Putamen (tissue), 1 donor: ENCODE results near the gene NOTUM.
"Not testable (repeated sequence)": the region's sequence is repeated elsewhere in the genome, so short reads cannot be mapped to it uniquely, and the experiment has no call there.

Experiments used
- DNase-seq: peaks from one replicate; pipeline ENCODE4 v3.0.0-alpha.2; 2016; ENCODE audit warnings: low spot score

NOTUM gene

DNA sequence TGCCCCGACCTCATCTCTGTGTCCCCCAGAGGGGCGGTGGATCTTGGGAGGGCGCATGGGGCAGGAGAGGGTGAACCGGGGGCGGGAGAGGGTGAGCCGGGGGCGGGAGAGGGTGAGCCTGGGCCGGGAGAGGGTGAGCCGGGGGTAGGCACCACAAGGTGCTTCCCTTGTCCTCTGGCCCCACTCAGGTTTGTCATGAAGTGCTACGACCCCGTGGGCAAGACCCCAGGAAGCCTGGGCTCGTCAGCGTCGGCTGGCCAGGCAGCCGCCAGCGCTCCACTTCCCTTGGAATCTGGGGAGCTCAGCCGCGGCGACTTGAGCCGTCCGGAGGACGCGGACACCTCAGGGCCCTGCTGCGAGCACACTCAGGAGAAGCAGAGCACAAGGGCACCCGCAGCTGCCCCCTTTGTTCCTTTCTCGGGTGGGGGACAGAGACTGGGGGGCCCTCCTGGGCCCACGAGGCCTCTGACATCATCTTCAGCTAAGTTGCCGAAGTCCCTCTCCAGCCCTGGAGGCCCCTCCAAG, 35.3 kb upstream of the NOTUM start:
- no peak for DNase-seq

DNA sequence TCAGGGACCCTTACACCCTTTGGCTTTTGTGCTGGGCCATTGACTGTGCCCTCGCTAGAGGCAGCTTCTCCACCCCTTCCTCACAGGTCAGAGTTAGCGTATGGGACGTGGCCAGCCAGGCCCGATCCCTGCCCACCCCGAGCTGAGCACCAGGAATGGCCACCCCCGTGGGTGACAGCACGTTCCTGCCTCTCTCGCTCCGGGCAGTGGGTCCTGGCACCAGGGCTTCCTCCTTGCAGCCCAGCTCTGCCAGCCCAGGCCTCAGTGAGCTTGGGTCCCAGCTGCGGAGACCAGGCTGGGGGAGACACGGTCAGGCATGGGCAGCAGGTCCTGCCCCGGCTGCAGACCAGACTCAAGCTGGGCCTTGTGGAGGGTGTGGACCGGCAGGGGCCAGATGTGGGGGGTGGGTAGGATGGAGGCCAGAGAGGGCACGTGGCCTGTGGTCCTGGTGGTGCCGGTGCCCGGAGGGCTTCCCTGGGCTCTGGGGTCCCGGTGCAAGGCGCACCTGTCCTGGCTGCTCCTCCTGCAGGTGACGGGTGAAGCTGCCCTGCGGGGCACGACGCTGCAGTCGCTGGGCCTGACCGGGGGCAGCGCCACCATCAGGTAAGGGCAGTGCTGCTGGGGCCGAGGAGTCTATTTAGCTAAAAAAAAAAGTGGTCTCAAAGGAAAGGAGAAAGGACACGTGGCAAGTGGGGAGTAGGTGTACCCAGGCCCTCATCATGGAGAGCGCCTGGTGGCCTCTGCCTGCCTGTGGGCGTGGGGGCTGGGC, 34.7 kb upstream of the NOTUM start:
- no peak for DNase-seq

DNA sequence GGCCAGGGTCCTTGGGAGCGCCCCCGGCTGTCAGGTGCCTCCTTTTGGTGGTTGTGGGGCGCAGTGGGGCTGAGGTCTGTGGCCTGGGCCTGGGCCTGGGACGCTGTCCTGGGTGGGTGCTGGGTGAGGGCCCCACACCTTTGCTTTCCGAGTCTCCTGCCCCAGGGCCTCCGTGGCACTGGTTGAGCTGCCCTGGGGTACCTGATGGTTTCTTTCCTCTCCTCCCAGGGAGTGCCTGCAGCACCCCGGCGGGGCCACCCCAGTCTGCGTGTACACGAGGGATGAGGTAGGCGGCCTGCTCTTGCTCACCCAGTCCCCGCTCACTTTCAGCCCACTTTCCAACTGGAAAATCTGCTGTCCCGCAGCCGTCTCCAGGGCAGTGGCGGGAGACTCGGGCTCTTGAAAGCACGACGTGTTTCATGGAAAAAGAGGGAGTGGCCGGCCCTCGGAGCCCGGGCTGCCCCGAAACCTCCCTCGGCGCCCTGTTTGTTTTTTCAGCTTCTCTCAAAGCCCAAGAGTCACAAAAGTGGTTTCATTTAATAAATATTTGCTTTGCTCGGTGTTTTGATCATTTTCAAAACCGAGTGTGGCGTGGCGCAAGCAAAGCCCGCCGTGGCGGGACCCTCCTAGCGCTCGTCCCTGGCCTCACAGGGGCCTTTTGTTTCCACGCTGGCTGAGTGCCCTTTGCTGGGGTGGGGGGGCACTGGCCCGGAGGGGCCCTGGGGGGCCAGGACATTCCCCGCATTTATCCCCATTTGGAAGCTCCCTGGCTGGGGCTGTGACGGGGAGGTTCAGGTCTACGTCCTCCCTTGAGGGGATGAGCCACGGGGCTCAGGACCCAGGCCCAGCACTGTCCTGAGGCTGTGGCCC, 33.8 kb upstream of the NOTUM start:
- no peak for DNase-seq

DNA sequence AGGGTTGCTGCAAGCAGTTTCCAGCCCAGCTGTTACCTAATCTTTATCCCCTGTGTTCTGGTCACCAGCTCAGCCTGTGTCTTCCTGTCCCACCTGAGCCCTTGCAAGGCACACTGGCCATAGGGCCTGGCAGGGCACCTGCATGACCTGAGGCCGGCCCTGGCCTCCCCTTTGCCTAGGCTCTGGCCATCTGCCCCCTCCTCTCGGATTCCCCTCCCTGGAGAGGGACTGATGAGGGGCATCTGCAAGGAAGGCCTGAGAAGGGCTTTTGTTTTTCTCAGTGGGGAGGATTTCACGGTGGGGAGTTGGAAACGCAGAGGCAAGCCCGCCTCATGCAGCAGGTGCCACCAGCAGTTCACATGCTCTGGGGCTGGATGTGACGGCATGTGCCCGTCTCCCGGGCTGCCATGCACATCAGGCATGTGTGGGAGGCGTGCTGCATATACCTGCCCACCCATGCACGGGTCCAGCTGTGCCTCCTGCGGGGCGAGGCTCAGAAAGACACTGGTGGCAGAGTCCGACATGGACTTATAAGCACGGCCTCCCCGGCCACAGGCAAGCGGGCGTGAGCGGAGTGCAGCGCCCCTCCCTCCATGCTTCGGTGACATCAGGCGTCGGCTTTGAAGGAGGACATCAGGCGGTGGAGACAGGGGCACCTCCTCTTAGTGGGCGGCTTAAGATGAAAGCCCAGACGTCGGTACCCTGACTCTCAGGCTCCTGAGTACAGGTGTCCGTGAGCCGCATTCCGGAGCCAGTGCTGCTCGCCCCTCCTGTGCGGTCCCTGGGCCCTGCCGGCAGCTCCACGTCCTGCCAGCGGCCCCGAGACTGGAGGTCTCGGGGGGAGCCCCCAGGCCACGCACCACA, 33.0 kb upstream of the NOTUM start:
- DNase-seq: no peak

DNA sequence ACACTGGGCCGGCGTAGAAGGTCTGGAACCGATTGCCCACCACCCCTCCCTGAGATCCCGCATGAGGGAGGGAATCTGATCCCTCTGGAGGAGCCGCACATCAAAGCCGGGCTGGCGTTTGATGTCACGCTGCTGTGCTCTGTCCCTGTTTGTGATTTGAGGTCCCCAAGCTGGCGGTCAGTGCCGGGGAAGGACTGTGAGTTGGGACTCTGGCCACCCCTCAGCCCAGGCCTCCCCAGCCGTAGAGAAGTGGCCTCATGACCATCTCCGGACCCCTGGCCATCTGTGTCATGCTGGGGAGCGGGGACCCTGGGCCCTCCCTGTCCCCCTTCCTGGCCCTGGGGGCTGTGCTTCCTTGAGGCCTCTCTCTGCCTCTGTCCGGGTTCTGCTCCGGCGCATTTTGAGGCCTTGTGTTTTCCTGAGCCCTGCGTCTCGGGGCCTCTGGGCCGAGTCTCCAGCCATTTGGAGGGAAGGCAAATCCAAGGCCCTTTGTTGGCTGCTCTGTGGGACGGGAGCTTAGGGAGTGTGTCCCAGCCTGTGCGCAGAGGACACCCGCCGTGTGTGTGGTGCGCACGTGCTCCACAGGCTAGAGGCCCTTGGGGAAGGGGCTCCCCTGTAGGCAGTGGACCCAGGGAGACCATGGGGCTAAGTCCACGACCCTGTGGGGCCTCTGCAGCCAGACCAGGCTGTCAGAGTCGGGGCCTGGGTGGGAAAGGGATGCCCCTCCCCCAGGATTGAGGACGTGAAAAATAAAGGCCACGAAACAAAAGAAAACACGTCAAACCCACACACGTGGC, 31.5 kb upstream of the NOTUM start:
- DNase-seq: no peak

DNA sequence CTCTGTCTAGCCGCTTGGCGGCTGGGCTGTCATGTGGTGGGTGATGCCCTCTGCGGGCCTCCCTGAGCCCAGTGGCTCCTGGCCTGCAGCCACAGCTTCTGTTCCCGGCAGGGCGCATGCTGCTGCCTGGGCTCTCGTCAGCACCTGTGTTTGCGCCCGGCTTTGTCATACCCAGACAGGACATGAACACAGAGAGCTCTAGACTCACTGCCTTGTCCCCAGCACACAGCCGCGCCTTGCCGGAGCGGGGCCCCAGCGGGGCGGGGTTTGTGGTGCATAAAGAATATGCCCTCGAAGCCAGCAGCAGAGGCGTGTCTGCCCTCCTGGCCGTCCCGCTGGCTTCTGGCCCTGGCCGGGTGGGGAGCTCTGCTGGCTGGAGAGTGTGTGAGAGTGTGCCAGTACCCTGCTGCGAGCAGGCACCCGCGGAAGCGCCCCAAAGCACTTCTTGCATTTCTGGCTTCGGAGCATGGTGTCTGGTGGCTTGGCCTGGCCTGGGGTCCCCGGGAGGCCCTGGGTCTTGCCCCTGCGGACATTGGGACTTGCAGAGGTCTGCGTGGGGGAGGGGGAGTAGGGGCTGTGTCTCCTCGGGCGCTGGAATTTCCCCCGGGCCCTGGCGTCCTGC, 30.8 kb upstream of the NOTUM start:
- peak; percentile 63 for DNase-seq

DNA sequence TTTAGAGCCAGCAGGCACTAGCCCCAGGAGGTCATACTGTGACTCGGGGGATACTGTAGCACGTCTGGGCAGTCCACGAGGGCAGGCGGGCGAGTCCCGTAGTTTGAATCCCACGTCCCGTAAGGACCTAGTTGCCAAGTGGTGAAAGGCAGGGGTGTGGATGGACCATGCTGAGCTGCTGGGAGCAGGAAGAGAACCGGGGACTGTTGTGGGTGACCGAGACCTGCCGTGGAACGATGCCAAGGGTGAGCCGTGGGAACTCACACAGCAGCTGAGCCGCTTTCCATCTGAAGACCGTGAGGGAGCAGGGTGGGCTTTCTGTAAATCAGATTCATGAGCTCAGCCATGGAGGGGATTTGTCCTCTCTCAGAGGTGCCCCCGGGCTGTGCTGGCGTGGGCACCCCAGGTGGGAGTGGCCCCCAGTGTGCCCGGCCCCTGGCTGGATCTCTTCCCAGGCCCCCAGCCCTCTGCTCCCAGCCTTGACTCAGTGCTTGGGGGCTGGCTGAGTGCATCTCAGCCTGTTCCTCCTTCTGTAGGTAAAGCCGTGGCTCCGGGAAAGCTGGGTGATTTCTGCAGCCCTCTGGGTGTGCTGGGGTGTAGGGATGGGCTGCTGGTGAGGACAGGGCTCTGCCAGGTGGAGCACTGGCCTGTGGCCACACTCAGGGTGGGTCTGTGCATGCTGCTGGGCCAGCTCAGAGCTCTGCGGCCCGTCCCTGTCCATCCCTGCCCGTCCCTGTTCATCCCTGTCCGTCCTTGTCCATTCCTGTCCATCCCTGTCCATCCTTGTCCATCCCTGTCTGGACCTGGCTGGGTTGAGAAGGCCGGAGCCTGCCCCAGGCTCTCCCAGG, 30.1 kb upstream of the NOTUM start:
- no peak for DNase-seq

DNA sequence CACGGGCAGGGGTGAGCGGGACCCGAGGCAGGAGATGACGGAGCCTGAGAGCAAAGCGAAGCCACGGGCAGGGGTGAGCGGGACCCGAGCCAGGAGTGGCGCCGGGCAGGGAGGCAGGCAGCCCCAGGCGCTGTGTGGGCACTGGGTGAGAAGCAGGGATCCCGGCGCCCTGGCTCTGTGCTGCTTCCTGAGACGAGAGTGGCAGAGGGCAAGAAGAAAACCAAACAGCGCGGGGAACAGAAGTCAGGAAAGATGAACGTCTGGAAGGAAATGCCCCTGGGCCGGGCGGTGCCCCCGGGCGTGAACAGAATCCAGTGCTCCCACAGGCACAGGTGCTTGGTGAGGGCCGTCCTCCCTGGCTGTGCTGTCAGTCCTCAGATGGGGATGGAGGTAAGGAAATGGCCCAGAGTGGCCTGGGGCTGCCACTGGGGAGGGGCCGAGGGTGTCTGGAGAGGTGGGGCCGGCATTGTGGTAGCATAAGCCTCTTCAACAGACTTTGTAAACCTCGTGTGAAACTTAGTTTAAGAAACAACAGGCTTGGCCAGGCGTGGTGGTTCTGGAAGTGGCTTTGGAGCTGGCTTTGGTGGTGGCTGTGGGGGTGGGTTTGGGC, 26.3 kb upstream of the NOTUM start:
- DNase-seq: no peak

DNA sequence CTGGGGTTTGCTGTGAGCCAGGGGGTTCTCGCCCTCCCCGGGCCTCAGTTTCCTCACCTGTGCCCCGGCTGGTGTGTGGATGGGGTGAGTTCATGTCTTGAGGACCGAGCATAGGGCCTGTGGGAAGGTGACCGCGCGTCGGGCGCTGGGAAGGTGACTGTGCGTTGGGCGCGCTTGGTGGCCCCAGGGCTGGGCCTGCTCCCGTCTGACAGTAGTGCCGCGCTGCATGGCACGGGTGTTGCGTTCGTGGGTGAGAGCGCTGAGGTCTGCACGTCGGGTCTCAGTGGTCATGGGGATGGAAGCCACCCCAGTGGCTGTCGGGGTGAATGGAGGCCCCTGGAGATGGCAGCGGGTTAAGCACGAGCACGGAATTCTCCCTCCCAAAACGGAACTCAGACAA, 25.6 kb upstream of the NOTUM start:
- DNase-seq: no peak

DNA sequence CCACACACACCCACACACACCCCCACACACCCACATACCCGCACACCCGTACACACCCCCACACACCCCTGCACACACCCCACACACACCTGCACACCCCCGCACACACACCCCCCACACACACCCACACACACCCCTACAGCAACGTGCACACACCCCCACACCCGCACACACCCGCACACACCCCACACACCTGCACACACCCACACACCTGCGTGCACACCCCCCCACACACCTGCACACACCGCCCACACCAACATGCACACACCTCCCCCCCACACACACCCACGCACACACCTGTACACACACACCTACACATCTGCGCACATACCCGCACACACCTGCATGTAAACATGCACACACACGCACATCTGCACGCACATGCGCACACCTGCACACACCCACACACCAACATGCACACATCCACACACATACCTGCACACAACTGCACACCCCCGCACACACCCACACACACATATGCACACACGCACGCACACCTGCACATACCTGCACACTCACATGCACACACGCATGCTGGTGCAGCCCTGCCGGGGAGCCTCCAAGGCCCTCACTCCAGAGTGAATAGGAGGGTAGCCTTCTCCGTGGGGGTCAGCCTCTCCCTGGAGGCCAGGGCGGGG, 23.9 kb upstream of the NOTUM start:
- no peak for DNase-seq

DNA sequence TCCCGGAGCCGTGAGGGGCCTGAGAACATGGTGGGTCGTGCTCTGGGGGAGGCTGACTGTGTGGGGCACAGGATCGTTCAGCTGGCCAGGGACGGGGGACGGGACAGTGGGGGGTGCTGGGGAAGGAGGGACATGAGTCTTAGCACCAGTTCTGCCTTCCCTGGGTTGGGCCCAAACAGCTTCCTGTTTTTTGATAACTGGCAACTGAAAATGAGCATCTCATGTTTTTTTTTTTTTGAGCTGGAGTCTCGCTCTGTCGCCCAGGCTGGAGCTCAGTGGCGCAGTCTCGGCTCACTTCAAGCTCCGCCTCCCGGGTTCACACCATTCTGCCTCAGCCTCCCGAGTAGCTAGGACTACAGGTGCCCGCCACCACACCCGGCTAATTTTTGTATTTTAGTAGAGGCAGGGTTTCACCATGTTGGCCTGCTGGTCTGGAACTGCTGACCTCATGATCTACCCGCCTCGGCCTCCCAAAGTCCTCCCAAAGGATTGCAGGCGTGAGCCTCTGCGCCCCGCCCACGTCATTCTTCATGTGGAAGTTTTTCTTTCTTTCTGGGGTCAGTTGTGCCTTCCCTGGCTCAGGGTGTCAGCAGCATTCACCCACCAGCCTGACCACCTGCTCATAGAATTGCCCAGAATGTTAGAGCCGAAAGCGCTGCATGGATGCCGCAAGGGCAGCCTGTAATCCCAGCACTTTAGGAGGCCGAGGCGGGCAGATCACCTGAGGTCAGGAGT, 22.8 kb upstream of the NOTUM start:
- DNase-seq: no peak

DNA sequence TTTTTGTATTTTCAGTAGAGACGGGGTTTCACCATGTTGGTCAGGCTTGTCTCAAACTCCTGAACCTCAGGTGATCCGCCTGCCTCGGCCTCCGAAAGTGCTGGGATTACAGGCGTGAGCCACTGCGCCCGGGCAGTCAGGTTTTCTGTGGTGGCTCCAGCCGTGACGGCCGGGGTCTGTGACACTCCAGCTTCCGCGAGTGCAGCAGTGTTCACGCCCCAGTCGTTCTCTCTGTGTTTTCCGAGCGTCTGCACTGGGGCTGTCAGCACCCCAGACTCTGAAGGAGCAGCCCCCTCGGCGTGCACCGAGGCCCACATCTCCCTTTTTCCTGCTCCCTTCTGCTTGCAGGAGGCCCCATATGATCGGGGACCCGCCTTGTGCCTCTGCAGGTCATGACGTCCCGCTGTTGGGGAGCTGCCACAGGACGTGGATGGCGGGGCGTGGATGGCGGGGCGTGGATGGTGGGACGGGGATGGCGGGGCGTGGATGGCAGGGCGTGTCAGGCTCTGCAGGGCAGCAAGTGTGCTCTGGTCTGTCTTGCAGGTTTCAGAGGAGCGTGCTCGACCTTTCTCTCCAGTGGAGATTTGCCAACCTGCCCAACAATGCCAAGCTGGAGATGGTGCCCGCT, 22.1 kb upstream of the NOTUM start:
- no peak for DNase-seq

DNA sequence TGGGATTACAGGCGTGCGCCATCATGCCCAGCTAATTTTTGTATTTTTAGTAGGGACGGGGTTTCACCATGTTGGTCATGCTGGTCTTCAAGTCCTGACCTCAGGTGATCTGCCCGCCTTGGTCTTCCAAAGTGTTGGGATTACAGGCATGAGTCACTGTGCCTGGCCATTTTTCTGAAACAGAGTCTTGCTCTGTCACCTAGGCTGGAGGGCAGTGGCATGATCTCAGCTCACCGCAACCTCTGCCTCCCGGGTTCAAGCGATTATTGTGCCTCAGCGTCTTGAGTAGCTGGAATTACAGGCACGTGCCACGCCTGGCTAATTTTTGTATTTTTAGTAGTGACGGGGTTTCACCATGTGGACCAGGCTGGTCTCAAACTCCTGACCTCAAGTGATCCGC, 20.5 kb upstream of the NOTUM start:
- not testable (repeated sequence) for DNase-seq

DNA sequence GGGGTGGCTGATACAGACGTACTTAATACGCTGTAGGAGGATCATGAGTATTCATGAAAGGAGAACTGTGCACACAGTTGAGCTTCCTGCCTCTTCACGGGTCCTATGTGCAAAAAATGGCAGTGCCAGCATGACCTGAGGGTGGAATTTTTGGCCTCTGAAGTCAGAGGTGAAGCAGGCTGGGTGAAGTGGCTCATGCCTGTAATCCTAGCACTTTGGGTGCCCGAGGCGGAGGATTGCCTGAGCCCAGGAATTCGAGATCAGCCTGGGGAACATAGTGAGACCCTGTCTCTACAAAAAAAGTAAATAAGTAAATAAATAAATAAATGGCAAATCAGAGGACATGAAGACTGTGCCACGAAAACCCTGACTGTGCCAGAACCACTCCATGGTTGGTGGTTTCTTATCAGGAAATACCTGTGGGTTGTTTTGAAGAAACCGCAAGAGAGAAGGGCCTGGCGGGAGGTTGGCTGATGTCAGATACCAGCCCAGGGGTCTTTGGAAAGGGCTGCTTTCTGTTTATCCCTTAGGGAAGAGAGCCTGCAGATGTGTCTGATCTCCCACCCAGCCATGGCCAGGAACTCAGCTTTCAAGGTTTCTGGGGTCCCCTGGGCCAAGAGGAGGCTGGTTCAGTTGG, 19.8 kb upstream of the NOTUM start:
- DNase-seq: no peak

DNA sequence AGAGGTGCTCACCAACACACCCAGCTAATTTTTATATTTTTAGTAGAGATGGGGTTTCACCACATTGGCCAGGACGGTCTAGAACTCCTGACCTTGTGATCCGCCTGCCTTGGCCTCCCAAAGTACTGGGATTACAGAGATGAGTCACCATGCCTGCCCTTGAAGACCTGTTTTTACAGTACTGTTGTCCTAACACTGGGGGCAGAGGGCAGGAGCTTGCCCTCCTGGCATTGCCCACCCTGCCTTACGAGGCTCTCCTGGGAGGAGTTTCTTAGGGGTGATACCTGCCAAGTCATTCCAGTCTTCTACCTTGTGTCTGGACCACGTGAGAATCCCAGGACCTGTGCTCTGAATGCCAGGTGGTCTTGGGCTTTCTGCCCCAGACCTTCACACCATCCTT, 19.1 kb upstream of the NOTUM start:
- DNase-seq: no peak

DNA sequence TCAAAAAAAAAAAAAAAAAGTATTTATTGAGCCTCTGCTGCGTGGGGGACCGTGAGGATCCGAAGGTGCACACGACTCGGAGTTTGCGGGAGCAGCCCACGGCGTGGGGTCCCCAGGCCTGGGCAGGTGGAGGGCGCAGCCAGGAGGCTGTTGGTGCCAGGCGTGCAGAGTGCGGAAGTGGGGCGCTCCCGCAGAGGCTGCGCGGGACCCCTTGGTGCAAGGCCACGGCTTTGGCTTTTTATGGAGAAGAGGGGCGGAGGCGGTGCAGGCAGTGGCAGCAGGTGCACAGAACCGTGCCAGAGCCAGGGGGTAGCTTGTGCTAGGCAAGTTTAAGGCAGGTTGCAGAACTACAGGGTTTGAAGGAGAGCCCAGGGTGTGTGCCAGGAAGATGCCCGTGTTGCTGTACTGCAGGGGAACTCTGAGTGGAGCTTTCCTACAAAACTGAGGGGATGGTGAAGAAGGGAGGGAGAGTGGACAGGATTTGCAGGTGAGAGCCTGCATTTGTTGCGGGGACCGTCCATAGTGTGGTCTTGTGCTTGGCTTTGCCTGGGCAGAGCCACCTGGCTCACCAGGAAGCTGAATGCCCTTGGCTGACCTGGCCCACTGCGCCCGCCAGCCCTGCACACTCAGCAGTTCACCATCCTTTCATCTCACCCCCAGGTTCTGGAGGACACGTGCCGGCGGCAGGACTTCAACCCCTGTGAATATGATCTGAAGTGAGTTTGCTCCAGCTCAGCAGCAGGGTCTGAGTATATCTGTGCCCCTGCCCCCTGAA, 17.7 kb upstream of the NOTUM start:
- DNase-seq: no peak
